SKM-1 (cell line): ENCODE data around the gene COA1.
A peak's percentile ranks its signal among the peaks of the same experiment; 100 is the strongest.
"Not testable (repeated sequence)": the region's sequence is repeated elsewhere in the genome, so short reads cannot be mapped to it uniquely, and the experiment has no call there.

Experiments
- DNase-seq: peaks from one replicate; lab custom pipeline; 2025; ENCODE audit not compliant: unreplicated experiment; lab: John Stamatoyannopoulos, UW

COA1 gene

DNA sequence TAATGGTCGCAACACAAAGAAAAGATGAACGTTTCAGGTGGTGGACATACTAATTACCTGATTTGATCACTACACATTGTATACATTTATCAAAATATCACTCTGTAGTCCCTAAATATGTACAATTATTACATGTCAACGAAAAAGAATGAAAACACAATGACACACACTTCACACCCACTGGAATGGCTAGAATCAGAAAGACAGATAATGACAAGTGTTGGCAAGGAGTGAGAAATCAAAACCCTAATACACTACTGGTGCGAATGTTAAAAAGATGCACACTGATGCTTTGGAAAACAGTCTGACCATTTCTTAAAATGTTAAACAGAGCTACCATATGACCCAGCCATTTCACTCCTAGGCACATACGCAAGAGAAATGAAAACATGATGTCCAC is 2.3 kb downstream of the COA1 start:
- DNase-seq: no peak

DNA sequence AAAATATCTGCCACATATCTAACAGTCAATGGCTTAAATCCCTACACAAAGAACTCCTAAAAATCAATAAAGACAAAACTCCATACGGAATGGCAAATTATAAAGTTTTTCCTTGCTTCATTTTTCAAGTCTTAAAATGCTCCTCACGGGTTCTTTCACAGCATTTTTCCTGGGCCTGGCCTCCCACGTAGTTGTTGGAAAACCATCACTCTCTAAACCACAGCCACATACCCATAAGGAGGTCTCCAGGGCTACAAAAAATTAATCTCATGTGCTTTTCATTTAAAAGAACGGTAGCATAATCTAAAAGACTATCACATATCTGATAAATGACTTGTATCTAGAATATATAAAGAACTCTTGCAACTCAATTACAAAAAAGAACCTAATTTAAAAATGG is 2.9 kb downstream of the COA1 start:
- no peak for DNase-seq

DNA sequence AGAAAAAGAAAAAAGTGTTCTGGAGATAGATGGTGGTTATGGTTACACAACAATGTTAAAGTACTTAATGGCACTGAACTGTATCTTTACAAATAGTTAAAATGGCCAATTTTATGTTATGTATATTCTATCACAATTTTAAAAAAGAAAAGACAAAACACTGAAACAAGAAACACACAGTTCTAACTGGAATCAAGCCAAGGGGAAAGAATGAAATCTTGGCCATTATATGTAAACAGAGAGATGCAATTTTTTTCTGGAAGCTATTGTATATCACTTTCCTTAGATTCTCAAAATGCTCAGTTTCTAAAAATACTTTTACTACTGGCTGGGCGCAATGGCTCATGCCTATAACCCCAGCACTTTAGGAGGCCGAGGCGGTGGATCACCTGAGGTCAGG is 4.1 kb downstream of the COA1 start:
- DNase-seq: no peak

DNA sequence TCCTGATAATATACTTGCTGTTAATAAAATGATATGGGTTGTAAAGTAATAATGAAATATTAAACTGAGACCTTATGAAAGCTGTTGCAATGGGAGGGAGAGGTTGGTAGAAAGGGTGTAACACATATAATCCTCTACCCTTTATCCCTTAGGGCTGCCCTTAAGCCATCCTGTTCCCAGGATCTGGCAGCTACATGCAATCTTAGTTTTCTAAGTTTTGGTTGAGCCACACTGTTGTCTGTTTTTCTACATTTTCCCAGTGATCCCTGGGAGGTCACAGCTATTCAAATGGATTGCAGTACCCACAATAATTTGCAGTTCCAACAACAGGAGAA is 6.3 kb downstream of the COA1 start:
- no peak for DNase-seq

DNA sequence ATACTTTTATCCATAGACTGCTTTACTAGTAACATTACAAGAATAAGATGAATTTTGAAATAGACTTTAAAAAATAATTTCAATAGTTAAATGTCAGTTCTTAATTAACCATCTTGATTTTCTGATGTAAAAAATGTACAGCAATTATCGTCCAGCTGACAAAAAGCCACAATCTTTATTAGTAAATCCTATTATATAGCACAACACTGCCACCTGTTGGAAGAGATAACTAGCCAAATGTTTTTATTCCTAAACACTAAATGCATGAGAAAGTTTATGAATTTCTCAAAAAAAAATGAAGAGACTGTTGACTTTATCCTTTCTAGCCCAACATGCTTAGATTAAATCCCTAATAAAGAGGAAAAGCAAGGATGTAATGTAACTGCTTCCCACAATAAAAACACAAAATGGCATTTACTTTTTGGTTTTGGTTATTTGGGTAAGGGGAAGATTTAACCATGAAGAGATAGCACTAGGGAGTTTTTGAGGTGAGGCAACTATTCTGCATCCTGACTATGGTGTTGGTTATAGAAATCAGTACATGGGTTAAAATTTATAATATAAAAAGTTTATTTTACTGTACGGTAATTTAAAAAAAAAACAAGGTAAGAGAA is 8.0 kb downstream of the COA1 start:
- peak; percentile 8 for DNase-seq

DNA sequence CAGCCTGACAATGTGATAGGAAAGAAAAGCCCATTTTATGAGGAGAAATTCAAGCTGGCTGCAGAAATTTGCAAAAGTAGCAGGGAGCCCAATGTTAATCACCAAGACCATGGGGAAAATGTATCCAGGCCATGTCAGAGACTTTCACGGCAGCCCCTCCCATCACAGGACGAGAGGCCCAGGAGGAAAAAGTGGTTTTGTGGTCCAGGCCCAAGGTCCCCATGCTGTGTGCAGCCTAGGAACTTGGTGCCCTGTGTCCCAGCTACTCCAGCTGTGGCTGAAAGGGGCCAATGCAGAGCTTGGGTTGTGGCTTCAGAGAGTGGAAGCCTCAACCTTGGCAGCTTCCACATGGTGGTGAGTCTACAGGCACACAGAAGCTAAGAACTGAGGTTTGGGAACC is 12.7 kb downstream of the COA1 start:
- no peak for DNase-seq

DNA sequence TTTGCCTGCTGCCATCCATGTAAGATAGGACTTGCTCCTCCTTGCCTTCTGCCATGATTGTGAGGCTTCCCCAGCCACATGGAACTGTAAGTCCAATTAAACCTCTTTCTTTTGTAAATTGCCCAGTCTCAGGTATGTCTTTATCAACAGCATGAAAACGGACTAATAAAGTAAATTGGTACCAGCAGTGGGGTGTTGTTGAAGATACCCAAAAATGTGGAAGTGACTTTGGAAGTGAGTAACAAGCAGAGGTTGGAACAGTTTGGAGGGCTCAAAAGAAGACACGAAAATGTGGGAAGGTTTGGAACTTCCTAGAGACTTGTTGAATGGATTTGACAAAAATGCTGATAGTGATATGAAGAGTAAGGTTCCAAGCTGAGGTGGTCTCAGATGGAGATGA is 13.4 kb downstream of the COA1 start:
- not testable (repeated sequence) for DNase-seq

DNA sequence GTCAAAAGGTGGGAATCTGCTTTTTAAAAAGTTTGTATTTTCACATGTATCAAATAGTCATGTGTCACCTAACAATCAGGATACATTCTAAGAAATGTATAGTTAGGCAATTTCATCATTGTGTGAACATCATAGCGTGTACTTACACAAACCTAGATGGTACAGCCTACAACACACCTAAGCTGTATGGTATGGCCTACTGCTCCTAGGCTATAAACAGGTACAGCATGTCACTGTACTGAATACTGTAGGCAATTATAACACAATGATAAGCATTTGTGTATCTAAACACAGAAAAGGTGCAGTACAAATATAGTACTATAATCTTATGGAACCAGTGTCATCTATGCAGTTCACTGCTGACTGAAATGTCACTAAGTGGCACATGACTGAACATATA is 17.8 kb downstream of the COA1 start:
- DNase-seq: no peak

DNA sequence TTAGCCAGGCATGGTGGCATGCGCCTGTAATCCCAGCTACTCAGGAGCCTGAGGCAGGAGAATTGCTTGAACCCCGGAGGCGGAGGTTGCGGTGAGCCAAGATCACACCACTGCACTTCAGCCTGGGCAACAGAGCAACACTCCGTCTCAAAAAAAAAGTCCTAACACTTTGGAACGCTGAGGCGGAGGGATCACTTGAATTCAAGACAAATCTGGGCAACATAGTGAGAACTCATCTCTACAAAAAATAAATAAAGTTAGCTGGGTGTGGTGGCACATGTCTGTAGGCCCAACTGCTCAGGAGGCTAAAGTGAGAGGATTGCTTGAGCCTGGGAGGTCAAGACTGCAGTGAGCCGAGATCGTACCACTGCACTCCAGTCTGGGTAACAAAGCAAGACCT is 21.3 kb downstream of the COA1 start:
- not testable (repeated sequence) for DNase-seq

DNA sequence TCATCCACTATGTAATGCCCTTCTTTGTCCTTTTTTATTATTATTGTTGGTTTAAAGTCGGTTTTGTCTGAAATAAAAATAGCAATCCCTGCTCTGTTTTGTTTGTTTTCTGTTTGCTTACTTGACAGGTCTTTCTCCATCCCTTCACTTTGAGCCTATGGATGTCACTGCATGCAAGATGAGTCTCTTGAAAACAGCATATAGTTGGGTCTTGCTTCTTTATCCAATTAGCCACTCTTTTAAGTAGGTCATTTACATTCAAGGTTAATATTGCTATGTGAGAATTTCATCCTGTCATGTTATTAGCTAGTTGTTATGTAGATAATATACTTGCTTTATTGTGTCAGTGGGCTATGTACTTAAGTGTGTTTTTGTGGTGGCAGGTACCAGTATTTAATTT is 25.8 kb downstream of the COA1 start:
- DNase-seq: no peak

DNA sequence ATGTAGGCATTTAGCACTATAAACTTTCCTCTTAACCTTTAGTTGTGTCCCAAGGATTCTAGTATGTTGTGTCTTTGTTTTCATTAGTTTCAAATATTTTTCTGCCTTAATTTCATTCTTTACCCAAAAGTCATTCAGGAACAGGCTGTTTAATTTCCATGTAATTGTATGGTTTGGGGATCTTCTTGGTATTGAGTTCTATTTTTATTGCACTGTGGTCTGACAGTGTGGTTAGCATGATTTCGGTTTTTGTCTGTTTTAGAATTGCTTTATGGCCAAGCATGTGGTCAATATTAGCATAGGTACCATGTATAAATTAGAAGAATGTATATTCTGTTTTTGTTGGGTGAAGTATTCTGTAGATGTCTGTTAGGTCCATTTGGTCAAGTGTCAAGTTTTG is 26.3 kb downstream of the COA1 start:
- no peak for DNase-seq

DNA sequence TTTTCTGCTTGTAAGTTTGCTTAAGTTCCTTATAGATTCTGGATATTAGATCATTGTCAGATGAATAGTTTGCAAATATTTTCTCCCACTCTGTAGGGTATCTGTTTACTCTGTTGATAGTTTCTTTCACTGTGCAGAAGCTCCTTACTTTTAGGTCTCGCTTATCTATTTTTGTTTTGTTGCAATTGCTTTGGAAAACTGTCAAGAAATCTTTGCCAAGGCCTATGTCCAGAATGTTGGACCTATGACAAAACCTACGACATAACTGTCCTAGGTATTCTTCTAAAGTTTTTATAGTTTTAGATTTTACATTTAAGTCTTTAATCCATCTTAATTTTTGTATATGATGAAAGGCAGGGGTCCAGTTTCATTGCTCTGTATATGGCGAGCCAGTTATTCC is 27.4 kb downstream of the COA1 start:
- DNase-seq: no peak

DNA sequence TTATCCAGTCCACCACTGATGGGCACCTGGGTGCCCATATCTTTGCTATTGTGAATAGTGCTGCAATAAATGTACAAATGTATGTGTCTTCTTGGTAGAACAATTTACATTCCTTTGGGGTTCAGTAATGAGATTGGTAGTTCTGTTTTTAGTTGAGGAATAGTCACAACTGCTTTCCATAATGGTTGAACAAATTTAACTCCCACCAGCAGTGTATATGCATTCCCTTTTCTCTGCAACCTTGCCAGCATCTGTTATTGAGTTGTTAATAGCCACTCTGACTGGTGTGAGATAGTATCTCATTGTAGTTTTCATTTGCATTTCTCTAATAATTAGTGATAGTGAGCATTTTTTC is 27.8 kb downstream of the COA1 start:
- no peak for DNase-seq

DNA sequence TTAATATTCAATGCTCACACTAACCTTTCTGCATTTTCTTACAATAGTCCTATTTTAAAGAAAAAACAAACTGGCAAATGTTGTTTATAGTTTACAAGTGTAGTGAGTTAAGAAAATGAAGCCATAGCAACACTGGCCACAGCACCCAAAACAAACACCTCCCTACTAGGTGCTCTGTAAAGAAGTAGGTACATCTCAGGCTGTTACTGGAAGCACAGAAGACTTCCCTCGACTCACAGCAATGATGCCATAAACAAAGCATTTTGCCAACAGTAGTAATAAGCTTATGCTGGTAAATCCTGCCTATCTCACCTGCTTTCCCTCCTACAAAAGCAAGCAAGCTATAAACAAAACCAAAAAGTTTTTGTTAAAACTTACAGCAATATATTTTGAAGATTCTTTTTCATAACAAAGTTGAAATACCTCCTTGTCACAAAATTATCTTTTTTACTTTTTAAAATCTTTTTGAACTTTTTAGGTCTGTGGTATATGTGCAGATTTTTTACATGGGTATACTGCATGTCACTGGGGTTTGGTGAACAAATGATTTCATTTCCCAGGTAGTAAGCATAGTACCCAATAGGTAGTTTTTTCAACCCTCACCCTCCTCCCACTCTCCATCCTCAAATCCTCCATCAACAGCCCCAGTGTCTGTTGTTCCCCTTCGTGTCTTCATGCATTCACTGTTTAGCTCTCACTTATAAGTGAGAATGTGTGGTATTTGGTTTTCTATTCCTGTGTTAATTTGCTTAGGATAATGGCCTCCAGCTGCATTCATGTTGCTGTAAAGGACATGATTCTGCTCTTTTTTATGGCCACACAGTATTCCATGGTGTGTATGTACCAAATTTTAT is 28.4 kb downstream of the COA1 start:
- no peak for DNase-seq

DNA sequence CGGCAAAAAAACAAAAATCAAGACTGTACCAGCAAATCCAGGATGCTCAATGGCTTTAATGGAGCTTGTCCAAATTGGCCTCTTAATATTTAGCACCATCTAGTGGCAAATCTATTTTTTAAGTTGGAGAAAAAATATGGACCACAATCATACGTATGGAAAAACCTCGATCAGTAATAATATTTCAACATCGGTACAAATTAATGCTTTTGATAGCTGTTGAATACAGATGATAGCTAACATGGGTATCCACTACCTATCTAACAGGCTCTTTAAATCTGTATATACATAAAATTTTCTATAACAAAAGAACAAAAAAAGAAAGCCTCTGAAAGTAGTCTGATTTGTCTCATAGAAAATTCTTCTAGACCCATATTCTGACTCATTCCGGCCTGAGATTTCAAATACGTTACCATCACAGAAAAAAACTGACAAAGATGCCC is 29.2 kb downstream of the COA1 start:
- DNase-seq: peak; percentile 20

DNA sequence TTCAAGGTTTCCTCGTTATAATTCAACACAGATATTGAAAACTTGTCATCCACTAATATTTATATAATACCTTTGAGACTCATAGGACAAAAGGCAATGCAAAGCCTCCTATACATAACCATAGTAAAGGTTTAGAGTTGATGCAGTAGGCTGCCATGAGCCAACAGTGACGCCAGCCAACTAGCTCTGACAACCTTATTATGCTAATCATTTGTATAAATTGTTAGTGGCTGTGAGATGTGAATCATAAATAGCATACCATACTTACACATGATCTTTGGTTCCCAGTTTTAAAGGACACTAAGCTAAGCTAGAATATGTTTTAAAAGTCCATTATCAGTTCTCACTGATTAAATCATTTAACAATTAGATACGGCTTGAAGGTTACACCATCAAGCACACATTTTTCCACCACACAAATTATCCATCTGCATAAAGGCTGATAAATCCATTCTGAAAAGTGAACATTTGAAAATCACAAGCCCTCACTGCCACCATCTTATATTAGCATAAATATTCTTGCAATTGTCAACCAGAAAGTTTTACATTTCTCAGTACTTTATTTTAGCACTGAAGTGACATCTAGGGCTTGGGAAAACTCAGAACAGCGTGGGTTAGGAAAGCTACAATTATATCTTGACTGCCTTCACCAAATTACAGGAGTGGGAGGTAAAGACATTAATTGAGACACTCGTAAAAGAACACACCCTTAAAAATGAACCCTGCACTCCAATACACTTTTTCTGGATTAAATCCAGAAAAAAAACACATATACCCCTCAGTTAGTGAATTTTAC is 30.7 kb downstream of the COA1 start:
- DNase-seq: no peak

DNA sequence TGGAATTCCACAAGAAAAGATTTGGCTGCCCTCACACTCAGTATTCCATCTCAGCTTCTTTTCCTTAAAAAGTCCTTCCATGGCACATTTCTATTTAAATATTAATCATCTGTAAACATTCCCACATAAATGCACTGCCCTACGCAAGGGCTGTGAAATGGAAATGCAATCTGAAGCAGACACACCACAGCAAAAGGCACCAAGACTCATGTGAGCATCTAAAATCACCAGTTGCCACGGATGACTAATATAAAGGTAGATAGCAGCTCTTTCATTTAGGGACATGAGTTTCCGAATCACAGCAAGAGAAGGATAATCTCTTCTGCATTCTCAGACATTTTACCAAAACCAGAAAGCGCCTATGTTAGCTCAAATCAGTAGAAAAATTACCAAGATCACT is 31.6 kb downstream of the COA1 start:
- DNase-seq: no peak

DNA sequence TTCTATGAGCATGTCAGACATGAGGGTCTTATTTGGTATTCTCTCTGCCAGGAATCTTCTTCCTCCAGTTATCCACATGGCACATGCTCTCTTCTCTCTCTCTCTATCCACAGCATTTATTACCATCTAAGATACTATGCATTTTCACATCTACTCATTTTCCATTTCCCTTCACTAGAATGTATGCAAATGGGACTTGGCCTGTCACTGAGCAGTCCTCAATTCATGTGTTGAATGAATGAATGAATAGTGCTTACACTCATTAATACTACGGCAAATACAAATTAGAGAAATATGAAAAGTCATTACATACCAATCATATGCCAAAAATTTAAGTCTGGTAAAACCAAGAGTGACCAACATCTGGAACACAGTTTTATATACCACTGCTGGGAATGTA is 34.0 kb downstream of the COA1 start:
- no peak for DNase-seq

DNA sequence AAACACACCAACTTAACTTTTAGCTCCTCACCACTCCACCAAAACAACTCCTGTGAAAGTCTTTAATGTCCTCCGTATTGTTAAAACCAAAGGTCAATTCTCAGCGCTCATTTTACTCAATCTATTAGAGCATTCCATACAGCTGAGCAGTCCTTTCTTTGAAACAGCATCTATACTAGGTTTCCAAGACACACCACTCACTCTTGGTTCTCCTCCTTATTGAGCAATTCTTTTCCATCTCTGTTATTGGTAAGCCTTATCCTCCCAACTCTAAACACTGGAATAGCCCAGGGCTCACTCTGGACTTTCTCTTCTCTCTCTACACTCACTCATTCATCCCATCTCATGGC is 34.9 kb downstream of the COA1 start:
- no peak for DNase-seq

DNA sequence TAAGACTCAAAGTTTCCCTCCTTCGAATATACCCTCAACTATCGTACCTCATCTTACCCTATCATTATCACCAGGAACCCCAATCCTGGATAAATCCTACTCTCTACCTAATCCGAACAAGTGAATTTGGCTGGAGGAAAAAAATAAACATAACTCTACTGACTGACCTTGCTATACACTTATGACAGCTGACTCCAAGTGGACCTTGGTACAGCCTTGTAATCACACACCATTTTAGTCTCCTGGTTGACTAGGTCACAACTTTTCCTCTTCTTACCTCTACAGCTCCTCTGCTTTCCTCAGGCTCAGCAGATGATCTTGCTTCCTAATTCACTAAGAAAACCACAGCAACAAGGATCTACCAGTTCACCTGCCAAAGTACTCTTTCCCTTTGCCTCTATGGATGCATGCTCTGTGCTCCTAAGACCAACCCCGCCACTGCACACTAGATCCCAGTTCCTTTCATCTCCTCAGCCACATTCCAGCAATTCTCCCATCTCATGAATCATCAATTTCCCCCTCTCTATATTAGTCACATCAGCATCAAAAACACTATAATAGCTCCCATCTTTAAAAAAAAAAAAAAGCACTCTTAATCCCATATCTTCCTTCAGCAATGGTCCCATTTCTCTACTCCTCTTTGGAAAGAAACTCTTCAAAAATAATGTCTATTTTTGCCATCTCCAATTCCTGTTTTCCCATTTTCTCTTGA is 35.5 kb downstream of the COA1 start:
- no peak for DNase-seq

DNA sequence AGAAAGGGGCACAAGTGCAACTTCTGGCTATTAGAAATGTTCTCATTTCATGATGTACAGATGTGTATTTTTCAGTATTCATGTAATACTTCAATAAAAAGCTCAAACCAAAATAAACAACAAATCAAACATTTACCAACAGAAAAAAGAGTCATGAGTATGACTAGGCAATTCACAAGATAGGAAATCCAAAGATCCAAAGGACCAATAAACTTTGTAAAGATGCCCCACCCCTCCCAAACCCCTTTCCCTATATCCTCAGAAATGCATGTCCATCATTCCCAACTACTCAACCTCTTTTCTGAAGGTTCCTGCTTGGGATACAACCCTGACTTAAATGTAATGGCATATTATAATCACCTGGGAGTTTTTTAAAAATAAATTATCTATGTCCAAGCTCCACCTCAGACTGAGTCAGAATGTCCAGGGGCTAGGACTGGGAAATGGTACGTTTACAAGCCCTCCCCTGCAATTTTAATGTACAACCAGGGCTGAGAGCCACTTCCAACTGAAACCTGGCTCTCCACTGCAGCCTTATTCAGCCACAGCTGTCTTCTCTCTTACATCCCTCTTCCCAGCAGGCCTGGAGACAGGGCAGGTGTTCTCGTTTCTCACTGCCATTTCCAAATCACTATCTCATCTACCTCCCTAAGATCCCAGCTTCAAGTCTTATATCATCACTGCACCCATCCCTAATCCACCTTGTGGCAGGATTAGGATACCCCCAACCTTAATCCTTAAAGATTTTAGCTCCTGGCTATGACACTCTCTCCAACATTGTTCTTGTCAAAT is 36.5 kb downstream of the COA1 start:
- DNase-seq: no peak
